HepG2 (cell line): ENCODE data around the gene ZNF341. TPM values are rescaled to one million over a fixed set of nuclear protein-coding genes. Genes with fewer than 3 reads are reported as not detected.

Source experiments
- CENPT ChIP-seq: sonication (generic); formaldehyde crosslinking; IDR thresholded peaks from 2 replicates; pipeline ENCODE4 v1.8.0; 2022; ENCODE audit warnings: low read depth, mild to moderate bottlenecking, moderate library complexity, missing genetic modification reagents
- DMAP1 ChIP-seq: IDR thresholded peaks from 2 replicates; pipeline ENCODE4 v1.6.1; 2016
- DNMT3B ChIP-seq: conservative IDR thresholded peaks from 2 replicates; pipeline ENCODE4 v1.6.1; 2016; ENCODE audit warnings: missing biosample characterization, control low read depth
- DZIP1 ChIP-seq: sonication (generic); formaldehyde crosslinking; IDR thresholded peaks from 2 replicates; pipeline ENCODE4 v1.5.0; 2020; ENCODE audit warnings: mild to moderate bottlenecking, missing genetic modification reagents
- HHEX ChIP-seq: IDR thresholded peaks from 2 replicates; pipeline ENCODE4 v1.6.1; 2016; ENCODE audit warnings: control low read depth
- KLF13 ChIP-seq: sonication (generic); formaldehyde crosslinking; IDR thresholded peaks from 2 replicates; pipeline ENCODE4 v1.4.0; 2020; ENCODE audit warnings: mild to moderate bottlenecking, missing genetic modification reagents
- MBNL3 ChIP-seq: fragments of 250-450 bp; sonication (Bioruptor Pico); conservative IDR thresholded peaks from 2 replicates; pipeline ENCODE4 v1.8.0; 2022; ENCODE audit warnings: mild to moderate bottlenecking, inconsistent platforms
- PCBP2 ChIP-seq: fragments of 200-400 bp; formaldehyde crosslinking; optimal IDR thresholded peaks from 2 replicates; pipeline ENCODE3; 2018; ENCODE audit warnings: low read length, low read depth; ENCODE audit not compliant: poor library complexity, severe bottlenecking
- SALL2 ChIP-seq: sonication (generic); formaldehyde crosslinking; IDR thresholded peaks from 2 replicates; pipeline ENCODE4 v1.8.1; 2023; ENCODE audit warnings: mild to moderate bottlenecking, missing genetic modification reagents, inconsistent platforms
- SRSF1 ChIP-seq: fragments of 200-400 bp; formaldehyde crosslinking; optimal IDR thresholded peaks from 2 replicates; pipeline ENCODE3; 2017; ENCODE audit warnings: mild to moderate bottlenecking, low read depth, low read length, moderate library complexity
- THAP9 ChIP-seq: sonication (generic); formaldehyde crosslinking; IDR thresholded peaks from 2 replicates; pipeline ENCODE4; 2020; ENCODE audit warnings: missing genetic modification reagents, mild to moderate bottlenecking, borderline replicate concordance
- TRIM24 ChIP-seq: sonication (generic); formaldehyde crosslinking; IDR thresholded peaks from 2 replicates; pipeline ENCODE4 v1.8.0; 2022; ENCODE audit warnings: mild to moderate bottlenecking, missing genetic modification reagents
- ZBED4 ChIP-seq: sonication (generic); formaldehyde crosslinking; IDR thresholded peaks from 2 replicates; pipeline ENCODE4 v1.4.0; 2020; ENCODE audit warnings: missing genetic modification reagents, borderline replicate concordance
- ZFP41 ChIP-seq: sonication (generic); formaldehyde crosslinking; IDR thresholded peaks from 2 replicates; pipeline ENCODE4 v1.4.0; 2020; ENCODE audit warnings: mild to moderate bottlenecking, missing genetic modification reagents, borderline replicate concordance
- ZMYM4 ChIP-seq: sonication (generic); formaldehyde crosslinking; IDR thresholded peaks from 2 replicates; pipeline ENCODE4 v1.8.1; 2023; ENCODE audit warnings: mild to moderate bottlenecking, missing genetic modification reagents
- ZNF251 ChIP-seq: sonication (generic); formaldehyde crosslinking; IDR thresholded peaks from 2 replicates; pipeline ENCODE4 v1.9.0; 2021; ENCODE audit warnings: mild to moderate bottlenecking, missing genetic modification reagents
- ZNF510 ChIP-seq: sonication (generic); formaldehyde crosslinking; IDR thresholded peaks from 2 replicates; pipeline ENCODE4 v1.4.0; 2020; ENCODE audit warnings: low read depth, mild to moderate bottlenecking, missing genetic modification reagents
- ZNF75D ChIP-seq: sonication (generic); formaldehyde crosslinking; IDR thresholded peaks from 2 replicates; pipeline ENCODE4 v1.8.1; 2023; ENCODE audit warnings: missing genetic modification reagents, mild to moderate bottlenecking, borderline replicate concordance
- polyA plus RNA-seq, 8 experiments: library from polyadenylated mRNA; depleted of rRNA in 3 of 8; stranded (reverse) in 7 of 8; unstranded in 1 of 8; fragments of >200 nt; fragmentation: Illumina TruSeq in 4 of 8; extraction: Trizol in 4 of 8; gene quantifications; 2 replicates each; pipeline versions ENCODE4 v1.2.1 to v1.2.3, GENCODE V29; 2011 to 2016; ENCODE audit warnings: low read depth in 4 of 8, missing spikeins in 1 of 8, mixed read lengths in 1 of 8; ENCODE audit not compliant: insufficient read depth in 1 of 8
- total RNA-seq, 5 experiments: library from RNA; depleted of rRNA; stranded (reverse); fragments of >200 nt; fragmentation: Illumina TruSeq; extraction: Trizol; gene quantifications; 2 replicates each; pipeline ENCODE4 v1.2.3, GENCODE V29; 2016; ENCODE audit warnings: low read depth in 1 of 5

Gene ZNF341
- total and polyA plus RNA-seq, 2 of the 13 experiments (the other 11 are each of a cell fraction or from before 2014, with no cell fraction given) = 1.1 to 2.2 TPM

- no peak for TF ChIP-seq KLF13 (CRISPR knock-in tag)
- no peak for TF ChIP-seq DNMT3B (CRISPR knock-in tag)
- TF ChIP-seq PCBP2 = no peak
- no peak for TF ChIP-seq TRIM24 (CRISPR knock-in tag)
- no peak for TF ChIP-seq ZNF251
- TF ChIP-seq THAP9 (CRISPR knock-in tag) = 0 out of 2 replicates have a peak, but pooled peaks have one; percentile 80
- TF ChIP-seq CENPT (CRISPR knock-in tag) = no peak; the same call in 1 of the 2 replicates
- TF ChIP-seq SRSF1 = no peak
- TF ChIP-seq ZNF75D (CRISPR knock-in tag) = peak; percentile 82; the same call in 1 of the 2 replicates
- TF ChIP-seq SALL2 (CRISPR knock-in tag) = no peak; the same call in 1 of the 2 replicates
- peak; percentile 33; the same call in 1 of the 2 replicates for TF ChIP-seq DMAP1 (CRISPR knock-in tag)
- TF ChIP-seq DZIP1 (CRISPR knock-in tag) = peak; percentile 21; the same call in 1 of the 2 replicates
- peak; percentile 83 for TF ChIP-seq ZMYM4 (CRISPR knock-in tag)
- peak; percentile 61 for TF ChIP-seq ZFP41 (CRISPR knock-in tag)
- TF ChIP-seq MBNL3 (CRISPR knock-in tag) = peak; percentile 82; the same call in 1 of the 2 replicates
- TF ChIP-seq HHEX (CRISPR knock-in tag) = no peak
- 0 out of 2 replicates have a peak, but pooled peaks have one; percentile 69 for TF ChIP-seq ZNF510 (CRISPR knock-in tag)
- peak; percentile 62 for TF ChIP-seq ZBED4 (CRISPR knock-in tag)
Measured at GRCh38 chr20:33686100-33686983, 45.5 kb upstream of the ZNF341 start, which contains the start of gene E2F1 (continued).
